NCI-H2107 treated with DMSO at 0.1 percent for 48 hours (cell line): ENCODE results near the gene LIMCH1.

Experiments
- DNase-seq: peaks from one replicate; lab custom pipeline; 2025; ENCODE audit not compliant: unreplicated experiment; lab: John Stamatoyannopoulos, UW

LIMCH1 gene

GRCh38 chr4:41528512-41529205 lies 9.3 kb upstream of the LIMCH1 start:
- DNase-seq, result no peak

- DNase-seq, result no peak
Observed at GRCh38 chr4:41530741-41531140, 7.2 kb upstream of the LIMCH1 start.

GRCh38 chr4:41532336-41532735 lies 5.6 kb upstream of the LIMCH1 start:
- DNase-seq, result no peak

- DNase-seq, result no peak
Observed at GRCh38 chr4:41532882-41533281, 5.1 kb upstream of the LIMCH1 start.

GRCh38 chr4:41533680-41534079 lies 4.3 kb upstream of the LIMCH1 start:
- DNase-seq, result no peak

GRCh38 chr4:41534404-41534803 lies 3.6 kb upstream of the LIMCH1 start:
- DNase-seq, result no peak

- DNase-seq, result no peak
Observed at GRCh38 chr4:41535911-41536371, 2.0 kb upstream of the LIMCH1 start.

- DNase-seq, result no peak
Observed at GRCh38 chr4:41537292-41537890, 566 bp upstream of the LIMCH1 start.

GRCh38 chr4:41538887-41539498 lies 1.0 kb downstream of the LIMCH1 start:
- no peak for DNase-seq

GRCh38 chr4:41539711-41540110 lies 1.8 kb downstream of the LIMCH1 start:
- DNase-seq, result no peak

GRCh38 chr4:41540687-41541086 lies 2.7 kb downstream of the LIMCH1 start:
- no peak for DNase-seq

GRCh38 chr4:41541687-41542094 lies 3.7 kb downstream of the LIMCH1 start:
- no peak for DNase-seq

GRCh38 chr4:41542526-41543275 lies 4.7 kb downstream of the LIMCH1 start:
- no peak for DNase-seq

GRCh38 chr4:41545238-41545637 lies 7.3 kb downstream of the LIMCH1 start:
- no peak for DNase-seq

GRCh38 chr4:41546638-41547037 lies 8.7 kb downstream of the LIMCH1 start:
- no peak for DNase-seq

- DNase-seq, result no peak
Observed at GRCh38 chr4:41548305-41548880, 10.4 kb downstream of the LIMCH1 start.

GRCh38 chr4:41549478-41549877 lies 11.5 kb downstream of the LIMCH1 start:
- no peak for DNase-seq

GRCh38 chr4:41550308-41550707 lies 12.4 kb downstream of the LIMCH1 start:
- DNase-seq, result no peak

GRCh38 chr4:41551536-41551935 lies 13.6 kb downstream of the LIMCH1 start:
- no peak for DNase-seq

GRCh38 chr4:41554905-41555304 lies 16.9 kb downstream of the LIMCH1 start:
- DNase-seq, result no peak

GRCh38 chr4:41556526-41556925 lies 18.6 kb downstream of the LIMCH1 start:
- DNase-seq, result no peak
